HG03558 (cell line): ENCODE measurements around the gene PPP2R5C.
"Not testable (repeated sequence)": the region's sequence is repeated elsewhere in the genome, so short reads cannot be mapped to it uniquely, and the experiment has no call there.

ENCODE experiments used
- ATAC-seq: cut with Tn5 transposase; IDR thresholded peaks from one replicate; pipeline ENCODE4 v1.9.1; 2021; ENCODE audit warnings: moderate number of reproducible peaks; ENCODE audit not compliant: unreplicated experiment; ENCODE audit errors: extremely low read depth

The PPP2R5C gene

DNA sequence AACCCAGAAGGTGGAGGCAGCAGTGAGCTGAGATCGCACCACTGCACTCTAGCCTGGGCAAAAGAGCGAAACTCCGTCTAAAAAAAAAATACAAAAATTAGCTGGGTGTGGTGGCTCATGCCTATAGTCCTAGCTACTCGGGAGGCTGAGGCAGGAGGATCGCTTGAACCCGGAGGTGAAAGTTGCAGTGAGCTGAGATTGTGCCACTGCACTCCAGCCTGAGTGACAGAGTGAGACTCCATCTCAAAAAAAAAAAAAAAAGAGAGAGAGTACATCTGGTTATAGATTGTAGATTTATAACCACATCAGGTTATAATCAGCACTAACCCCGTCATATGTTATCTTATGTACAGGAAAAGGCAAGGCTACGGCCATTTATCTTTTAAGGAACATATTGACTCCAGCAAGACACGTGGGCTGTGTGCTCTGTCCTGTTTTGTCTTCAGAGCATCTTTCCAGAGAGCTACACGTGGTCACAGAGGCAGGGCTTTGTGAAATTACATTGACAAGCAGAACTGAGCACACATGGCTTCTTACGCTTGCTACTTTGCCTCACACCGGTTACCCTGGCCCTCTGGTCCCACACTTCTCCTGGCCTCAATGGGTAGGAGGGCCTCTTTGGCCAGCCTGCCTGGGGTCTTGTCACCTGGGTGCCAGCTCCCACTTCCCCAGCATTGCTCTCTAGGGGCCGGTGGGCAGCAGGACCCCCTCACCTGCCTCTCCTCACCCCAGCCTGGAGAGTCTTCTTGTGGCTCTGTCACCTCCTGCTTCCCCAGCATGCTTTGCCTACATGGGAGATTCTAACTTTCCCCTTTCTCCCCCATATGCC lies 196.1 kb downstream of the PPP2R5C start:
- ATAC-seq = no peak

DNA sequence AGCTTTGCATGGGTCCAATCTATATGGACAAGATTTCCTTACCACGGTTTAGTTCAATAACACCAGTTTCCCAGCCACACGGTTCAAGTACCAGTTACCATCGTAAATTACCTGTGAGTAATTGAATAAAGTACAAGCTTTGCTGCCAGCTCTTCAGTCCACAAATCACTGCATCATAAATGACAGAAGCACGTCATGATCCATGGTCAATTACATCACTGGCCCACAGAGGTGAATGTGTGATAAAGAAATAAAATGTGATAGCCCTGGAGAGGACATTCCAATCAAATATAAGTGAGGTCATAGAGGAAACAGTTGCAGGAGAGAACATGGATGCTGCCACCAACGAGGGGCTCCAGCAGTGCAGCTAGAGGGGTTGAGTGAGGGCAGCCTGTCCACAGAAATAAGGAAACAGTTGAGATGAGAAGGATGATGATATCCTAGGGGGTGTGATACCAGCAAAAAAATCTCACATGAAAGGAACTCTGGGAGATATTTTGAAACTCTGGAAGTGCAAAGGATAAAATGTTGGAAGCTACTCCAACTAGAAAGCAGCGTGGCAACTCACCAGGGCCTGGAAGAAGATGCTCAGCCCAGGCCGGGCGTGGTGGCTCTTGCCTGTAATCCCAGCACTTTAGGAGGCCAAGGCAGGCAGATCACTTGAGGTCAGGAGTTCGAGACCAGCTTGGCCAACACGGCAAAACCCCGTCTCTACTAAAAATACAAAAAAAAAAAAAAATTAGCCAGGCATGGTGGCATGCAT lies 197.1 kb downstream of the PPP2R5C start:
- no peak for ATAC-seq

DNA sequence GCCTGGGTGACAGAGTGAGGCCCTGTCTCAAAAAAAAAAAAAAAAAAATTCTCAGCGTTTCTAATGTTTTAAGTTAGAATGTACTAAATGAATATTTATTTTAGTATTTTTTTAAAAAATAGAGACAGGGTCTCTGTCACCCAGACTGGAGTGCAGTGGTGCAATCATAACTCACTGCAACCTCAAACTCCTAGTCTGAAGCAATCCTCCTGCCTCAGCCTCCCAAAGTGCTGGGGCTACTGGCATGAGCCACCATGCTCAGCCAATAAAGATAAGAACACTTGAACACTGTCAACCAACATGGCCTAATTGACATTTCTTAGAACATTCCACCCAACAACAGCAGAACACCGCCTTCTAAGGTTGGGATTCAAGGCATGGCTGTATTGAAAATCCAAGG lies 197.8 kb downstream of the PPP2R5C start:
- ATAC-seq = no peak

DNA sequence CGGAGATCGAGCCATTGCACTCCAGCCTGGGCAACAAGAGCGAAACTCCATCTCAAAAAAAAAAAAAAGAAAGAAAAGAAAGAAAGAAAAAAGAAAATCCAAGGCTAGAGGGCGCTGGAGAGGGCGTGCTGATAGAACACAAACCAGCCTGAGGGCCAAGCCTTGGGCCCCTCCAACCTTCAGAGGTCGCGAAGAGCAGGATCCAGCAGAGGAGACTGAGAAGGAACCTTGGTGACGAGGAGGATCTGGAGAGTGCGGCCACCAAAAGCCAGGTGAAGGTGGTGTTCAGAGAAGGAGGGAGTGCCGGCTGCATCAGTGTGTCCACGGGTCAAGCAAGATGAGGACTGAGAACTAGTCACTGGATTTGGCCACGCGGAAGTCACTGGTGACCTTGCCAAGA lies 198.7 kb downstream of the PPP2R5C start:
- no peak for ATAC-seq

DNA sequence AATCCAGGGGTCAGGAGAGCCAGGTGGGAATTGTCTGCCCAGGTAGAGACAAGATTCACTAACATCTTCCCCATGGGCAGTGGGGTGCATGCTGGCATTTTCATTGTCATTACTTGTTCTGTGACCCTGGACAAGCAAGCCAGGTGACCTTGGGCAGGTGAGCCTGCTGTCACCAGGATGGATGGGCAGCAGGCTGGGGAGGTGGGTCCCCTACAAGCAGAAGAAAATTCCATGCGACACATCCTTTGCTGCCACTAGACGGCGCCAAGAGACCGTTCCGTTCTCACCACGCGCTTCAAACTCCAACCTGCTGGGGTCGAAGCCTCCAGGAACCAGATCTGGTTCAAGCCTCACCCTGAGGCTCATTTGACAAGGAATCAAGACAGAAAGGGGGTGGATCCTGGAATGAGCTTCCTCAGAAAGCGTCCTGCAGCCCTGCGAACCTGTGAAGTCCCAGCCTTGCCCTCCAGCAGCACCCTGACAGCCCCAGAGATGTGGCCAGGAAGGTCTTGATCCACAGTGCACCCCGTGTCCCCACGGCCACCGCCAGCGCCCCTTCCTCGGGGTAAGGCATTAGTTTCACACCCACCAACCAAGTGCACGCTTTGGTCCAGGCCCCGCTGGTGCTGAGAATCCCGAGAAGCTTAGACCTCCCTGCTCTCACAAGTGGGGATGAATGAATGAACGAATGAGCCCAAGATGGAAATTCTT lies 199.7 kb downstream of the PPP2R5C start:
- no peak for ATAC-seq

DNA sequence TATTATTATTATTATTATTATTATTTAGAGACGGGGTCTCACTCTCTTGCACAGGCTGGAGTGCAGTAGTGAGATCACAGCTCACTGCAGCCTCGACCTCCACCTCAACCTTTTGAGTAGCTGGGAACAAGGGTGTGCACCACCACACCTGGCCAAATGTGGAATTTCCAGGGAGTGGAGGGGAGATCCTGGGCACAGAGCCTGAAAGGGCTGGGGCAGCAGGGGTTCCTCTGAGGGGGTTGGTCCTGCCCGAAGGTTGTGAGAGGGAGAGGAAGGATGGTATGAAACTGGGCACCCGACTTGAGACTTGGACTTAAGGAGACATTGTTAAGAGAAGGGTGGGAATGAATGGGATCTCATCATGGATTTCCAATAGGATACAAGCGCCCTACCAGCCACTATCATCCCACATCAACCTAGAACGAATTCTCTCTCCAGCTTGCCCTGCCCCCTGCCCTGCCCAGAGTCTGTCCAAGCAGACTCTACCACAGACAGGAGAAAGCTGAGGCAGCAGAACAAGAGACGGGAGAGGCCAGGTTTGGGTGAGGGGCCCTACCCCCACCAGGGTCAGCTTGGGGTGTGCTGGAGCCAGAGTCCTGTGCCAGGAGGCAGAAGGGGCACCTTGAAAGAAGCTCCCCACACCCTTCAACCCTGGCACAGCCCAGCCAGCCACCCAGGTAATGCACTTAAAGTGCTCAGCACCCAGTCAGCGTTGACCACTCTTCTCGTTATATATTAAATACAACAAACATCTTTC lies 200.4 kb downstream of the PPP2R5C start:
- no peak for ATAC-seq

DNA sequence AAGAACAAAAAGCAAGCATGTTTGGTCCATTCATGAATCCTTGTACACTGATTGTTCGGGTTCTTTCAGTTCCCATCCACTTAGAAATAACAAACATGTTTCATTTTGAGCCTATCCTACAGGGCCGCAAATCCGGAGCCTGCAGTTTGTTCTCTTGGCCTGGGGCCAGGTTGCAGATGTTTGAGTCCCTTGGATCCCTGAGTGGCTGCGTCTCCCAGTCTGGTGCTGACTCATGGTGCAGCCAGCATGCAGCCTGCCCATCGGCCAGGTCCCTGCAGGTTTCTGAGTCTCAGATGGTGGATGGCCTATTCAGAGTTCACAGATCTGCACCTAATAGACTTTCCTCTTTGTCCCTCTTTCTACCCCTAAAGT lies 201.0 kb downstream of the PPP2R5C start:
- no peak for ATAC-seq

DNA sequence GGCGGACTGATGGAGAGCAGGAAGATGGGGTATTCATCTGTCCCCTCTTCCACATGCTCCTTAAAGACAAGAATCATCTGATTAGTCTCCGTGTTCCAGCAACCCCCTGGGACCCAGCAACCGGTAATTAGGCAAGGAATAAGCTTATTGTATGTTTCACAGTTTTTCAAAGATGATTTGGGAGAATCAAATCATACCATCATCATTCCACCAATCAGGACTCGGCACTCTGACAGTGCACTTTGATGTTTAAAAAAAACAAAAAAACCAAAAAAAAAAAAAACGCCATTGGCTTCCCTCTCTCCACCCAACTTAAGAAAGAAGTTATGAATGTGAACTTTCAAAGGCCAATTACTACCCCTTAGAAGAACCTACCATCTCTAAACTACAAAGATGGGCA lies 201.5 kb downstream of the PPP2R5C start:
- no peak for ATAC-seq

DNA sequence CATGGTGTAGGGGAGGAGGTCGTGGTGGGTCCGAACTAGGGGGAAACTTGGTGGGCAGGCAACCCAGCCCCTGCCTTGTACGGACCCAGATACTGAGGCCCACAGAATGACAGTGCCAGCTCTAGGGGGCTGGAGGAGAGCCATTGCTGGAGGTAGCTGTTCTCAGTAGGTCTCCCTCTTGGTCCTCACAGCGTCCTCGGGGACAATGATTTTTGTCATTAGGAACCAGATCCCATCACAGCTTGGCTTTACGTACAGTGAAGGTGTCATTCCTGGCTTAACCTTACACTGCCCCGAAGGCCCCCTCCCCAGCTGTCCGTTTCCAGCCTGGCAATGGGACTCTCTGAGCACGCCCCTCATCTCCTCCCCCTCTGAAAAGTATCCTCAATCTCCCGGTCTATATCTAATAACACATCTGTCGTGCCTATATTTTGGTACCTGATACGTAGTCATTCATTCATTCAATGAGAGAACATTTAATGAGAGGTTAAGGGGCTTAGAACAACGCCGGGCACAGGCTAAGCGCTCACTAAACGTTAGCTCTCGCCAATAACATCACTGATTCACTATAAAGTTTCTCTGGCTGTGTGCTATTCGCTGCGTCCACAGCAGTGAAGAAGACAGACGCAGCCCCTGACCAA lies 202.3 kb downstream of the PPP2R5C start:
- ATAC-seq = no peak

DNA sequence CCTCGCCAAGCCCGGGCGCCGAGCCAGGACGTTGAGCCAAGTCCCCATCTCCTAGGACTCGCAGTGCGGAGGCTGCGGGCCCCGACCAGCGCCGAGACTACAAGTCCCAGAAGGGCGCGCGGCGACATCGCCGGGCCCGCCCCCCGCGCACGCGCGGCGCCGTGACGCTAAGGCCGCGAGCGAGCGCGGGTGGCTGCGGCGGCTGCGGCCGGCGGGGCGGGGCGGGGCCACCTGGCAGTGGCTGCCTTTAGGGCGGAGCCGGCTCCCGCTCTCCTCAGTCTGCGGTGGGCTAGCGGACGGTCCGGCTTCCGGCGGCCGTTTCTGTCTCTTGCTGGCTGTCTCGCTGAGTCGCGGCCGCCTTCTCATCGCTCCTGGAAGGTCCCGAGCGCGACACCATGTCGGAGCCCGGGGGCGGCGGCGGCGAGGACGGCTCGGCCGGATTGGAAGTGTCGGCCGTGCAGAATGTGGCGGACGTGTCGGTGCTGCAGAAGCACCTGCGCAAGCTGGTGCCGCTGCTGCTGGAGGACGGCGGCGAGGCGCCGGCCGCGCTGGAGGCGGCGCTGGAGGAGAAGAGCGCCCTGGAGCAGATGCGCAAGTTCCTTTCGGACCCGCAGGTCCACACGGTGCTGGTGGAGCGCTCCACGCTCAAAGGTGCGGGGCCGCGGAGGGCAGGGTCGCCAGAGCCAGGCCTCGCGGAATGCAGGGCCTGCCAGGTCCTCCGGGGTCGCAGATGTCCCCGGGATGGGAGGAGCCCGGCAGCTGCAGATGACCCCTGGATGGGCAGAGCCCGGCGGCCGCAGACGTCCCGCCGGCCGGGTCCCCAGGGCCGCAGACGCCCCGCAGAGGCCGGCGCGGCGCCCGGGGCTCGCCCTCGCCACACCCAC lies 203.0 kb downstream of the PPP2R5C start, which contains the start of gene DYNC1H1:
TSS of gene DYNC1H1 (plus strand) at position 277 of the 884 bp plus-strand sequence. CDS start at position 396, 119 bp downstream.
- peak; percentile 51 for ATAC-seq

DNA sequence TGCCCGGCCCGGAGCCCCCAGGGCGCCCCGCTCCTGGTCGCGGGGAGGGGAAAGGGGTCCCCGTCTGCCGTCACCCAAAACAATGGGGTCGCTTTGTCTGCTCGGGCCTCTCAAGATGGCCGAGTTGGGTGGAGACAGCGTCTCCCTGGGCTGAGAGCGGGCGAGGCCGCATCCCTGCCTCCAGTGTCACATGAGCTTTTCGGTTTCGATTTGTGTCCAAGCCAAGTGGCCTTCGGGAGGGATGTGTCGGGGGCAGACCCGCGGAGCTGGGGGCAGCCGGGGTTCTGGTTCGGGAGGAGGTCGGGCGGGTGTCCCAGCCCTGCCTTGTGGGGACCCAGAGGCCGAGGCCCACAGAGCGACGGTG lies 203.7 kb downstream of the PPP2R5C start:
- ATAC-seq = peak; percentile 22

DNA sequence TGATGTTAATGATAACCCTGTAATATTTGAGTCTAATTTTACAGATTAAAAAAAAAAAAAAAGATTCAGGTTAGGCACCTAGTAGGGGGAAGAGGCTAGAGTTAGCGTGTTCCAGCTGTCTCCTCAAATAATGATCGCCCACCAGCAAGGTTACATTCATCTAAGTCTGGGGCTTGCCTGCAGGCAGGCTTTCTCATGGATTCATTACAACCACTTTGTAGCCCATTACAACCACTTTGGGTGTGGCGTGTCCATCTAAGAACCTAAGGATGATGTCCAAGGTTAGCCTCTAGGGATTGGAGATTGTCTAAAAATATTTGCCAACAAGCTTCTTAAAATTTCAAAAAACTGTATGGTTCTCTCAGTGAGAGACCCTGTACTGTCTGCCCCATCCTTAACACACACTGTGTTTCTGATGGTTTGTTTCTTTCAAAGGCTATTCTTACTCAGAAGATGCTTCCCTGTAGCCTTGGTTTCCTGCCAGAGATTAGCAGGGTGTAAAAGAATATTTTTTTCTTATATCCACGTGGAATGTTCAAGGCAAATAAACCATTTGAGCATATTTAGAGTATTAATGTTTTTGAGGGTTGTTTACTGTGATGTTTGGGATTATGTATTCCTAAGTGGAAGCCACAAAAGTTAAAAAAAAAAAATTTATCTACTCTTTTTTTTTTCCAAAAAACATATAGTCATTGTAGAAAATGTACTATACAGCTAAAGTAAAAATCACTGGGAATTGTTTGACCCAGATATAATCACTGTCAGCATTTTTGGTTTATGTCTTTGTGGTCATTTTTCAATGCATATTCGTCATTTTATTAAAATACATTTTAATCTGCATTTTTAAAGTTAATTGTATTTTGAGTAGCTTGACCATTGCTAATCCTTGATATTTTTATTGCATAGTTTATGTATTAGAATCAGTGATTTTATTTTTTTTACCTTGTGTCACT lies 204.5 kb downstream of the PPP2R5C start:
- ATAC-seq = no peak

DNA sequence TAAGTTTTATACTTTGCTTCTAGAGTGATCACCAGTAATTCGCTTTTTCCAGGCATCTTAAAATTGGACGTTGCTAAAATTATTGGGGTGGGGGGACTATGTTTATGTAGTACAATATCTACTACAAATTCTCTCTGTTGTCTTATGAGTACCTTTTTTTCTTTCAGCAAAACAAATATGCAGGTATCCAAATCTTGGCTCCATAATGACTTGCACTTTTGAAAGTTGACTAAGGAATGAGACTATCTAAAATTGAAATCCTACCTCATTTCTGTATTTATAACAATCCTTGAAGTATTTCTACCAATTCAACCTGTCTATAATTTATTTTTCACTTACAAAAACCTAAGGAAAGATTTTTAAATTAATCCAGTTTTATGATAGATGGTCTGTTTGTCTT lies 205.2 kb downstream of the PPP2R5C start:
- no peak for ATAC-seq

DNA sequence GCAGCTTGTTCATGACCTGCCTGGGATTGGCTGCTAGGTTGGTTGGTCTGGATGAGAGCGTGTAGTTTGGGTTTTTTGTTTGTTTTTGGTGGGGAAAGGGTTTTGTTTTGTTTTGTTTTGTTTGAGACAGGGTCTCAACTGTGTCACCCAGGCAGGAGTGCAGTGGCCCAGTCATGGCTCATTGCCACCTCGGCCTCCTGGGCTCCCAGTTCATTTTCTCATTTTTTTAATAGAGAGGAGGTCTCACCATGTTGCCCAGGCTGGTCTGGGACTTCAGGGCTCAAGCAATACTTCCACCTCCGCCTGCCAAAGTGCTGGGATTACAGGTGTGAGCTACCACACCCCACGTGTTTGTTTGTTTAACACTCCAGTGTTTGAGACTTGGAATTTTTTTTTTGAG lies 206.7 kb downstream of the PPP2R5C start:
- ATAC-seq = no peak

DNA sequence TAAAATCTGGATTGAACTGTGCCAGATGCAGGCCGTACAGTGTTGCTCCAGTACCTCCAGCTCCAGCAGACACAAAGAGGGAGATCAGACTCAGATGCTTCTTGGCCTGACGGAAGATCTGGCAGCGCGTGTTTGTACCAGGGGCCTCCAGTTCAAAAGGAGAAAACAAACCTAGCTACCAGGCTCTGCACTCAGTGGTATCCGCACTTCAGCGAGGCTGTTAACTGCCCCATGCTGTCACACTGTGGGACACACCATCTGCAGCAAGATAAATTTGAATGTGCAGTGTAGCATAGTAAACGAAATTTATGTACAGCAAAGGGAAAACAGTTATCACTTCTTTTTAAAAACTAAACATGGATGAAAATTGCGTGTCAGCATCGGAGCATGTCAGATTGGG lies 208.0 kb downstream of the PPP2R5C start:
- no peak for ATAC-seq

DNA sequence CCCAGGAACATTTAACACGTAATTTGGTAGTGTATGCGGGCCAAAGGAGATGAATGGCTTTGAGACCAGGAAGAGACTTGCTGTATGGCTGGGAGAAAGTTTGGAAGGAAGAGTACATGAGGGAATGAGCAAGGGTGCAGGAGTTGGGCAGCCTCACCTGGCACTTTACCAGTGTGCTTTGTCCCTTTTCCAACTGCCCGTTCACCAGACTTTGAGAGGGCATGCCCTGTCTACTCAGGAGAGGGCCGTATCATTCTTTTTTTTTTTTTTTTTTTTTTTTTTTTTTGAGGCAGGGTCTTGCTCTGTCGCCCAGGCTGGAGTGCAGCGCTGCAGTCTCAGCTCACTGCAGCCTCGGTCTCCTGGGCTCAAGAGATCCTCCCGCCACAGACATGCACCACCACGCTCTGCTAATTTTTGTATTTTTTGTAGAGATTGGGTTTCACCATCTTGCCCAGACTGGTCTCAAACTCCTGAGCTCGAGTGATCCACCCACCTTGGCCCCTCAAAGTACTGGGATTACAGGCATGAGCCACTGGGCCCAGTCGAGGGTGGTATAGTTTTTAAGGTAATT lies 209.4 kb downstream of the PPP2R5C start:
- no peak for ATAC-seq

DNA sequence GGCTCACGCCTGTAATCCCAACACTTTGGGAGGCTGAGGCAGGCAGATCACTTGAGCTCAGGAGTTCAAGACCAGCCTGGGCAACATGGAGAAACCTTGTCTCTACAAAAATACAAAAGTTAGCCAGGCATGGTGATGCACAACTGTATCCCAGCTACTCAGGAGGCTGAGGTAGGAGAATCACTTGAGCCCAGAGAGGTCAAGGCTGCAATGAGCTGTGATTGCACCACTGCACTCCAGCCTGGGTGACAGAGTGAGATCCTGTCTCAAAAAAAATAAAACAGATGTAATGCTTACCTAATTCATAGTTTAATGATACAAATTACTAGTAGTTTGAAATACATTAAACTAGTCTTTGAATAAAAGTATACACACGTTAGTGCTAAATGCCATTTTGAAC lies 209.9 kb downstream of the PPP2R5C start:
- not testable (repeated sequence) for ATAC-seq
